SH-SY5Y (cell line): Measurements from ENCODE around the gene POLR2A.

Experiments
- GATA2 ChIP-seq: IDR thresholded peaks from 2 replicates; pipeline ENCODE4 v1.6.1; 2011; ENCODE audit warnings: mild to moderate bottlenecking, low read depth, low read length
- GATA3 ChIP-seq: IDR thresholded peaks from 2 replicates; pipeline ENCODE4 v1.6.1; 2011; ENCODE audit warnings: low read depth, mild to moderate bottlenecking, low read length, moderate library complexity

GRCh38 chr17:7471729-7472128 lies 12.4 kb upstream of the POLR2A start:
- TF ChIP-seq GATA3 (no peak), GATA2 (no peak)
